K562 (cell line): Measurements from ENCODE around the gene TMC1. TPM values are rescaled to one million over a fixed set of nuclear protein-coding genes. Genes with fewer than 3 reads are reported as not detected.

Experiments used
- AFF4 ChIP-seq: sonication (generic); formaldehyde crosslinking; IDR thresholded peaks from 2 replicates; pipeline ENCODE4 v1.8.0; 2023; ENCODE audit warnings: mild to moderate bottlenecking, missing genetic modification reagents
- EGR1 ChIP-seq: fragments of 450-650 bp; conservative IDR thresholded peaks from 2 replicates; pipeline ENCODE4 v1.6.1; 2017; ENCODE audit warnings: mild to moderate bottlenecking
- HMG20B ChIP-seq: fragments of 250-450 bp; sonication (Bioruptor Pico); IDR thresholded peaks from 2 replicates; pipeline ENCODE4 v1.5.0; 2021; ENCODE audit warnings: mild to moderate bottlenecking
- MAFK ChIP-seq: IDR thresholded peaks from 2 replicates; pipeline ENCODE4 v1.6.1; 2011; ENCODE audit warnings: low read length, improper control_type of control experiment
- MYBL2 ChIP-seq, 2 experiments: fragments of 450-650 bp in 1 of 2; sonication (generic) in 1 of 2; formaldehyde crosslinking in 1 of 2; IDR thresholded peaks; 2 replicates each; pipeline versions ENCODE4 v1.6.1 to v1.8.1; 2017 to 2022; ENCODE audit warnings: borderline replicate concordance in 1 of 2, inconsistent platforms in 1 of 2, low read depth in 1 of 2, mild to moderate bottlenecking in 1 of 2, missing genetic modification reagents in 1 of 2, moderate library complexity in 1 of 2
- NCOA2 ChIP-seq, 2 experiments: fragments of 450-650 bp; IDR thresholded peaks; 2 replicates each; pipeline ENCODE4 v1.6.1; 2018; ENCODE audit warnings: mild to moderate bottlenecking in 2 of 2, moderate library complexity in 1 of 2; ENCODE audit not compliant: partially characterized antibody in 2 of 2
- ZNF121 ChIP-seq: sonication (generic); formaldehyde crosslinking; conservative IDR thresholded peaks from 2 replicates; pipeline ENCODE4 v1.8.0; 2022; ENCODE audit warnings: missing genetic modification reagents
- polyA plus RNA-seq, 8 experiments: library from polyadenylated mRNA; depleted of rRNA in 4 of 8; stranded (reverse) in 5 of 8; unstranded in 3 of 8; fragments of >200 nt; fragmentation: Nextera tagmentation in 2 of 8; fragmentation: Illumina TruSeq in 1 of 8; extraction: Ambion mirVana in 2 of 8; extraction: Trizol in 1 of 8; gene quantifications; 2 replicates each; pipeline versions ENCODE4 v1.2.1 to v1.2.3, GENCODE V29; 2011 to 2014; ENCODE audit warnings: inconsistent platforms in 1 of 8, missing spikeins in 1 of 8
- total RNA-seq, 7 experiments: library from RNA; depleted of rRNA in 6 of 7; stranded (reverse); fragments of >200 nt in 6 of 7; fragmentation: Illumina TruSeq in 2 of 7; extraction: Trizol in 2 of 7; gene quantifications; 2 replicates each; pipeline versions ENCODE4 v1.2.1 to v1.2.3, GENCODE V29; 2011 to 2021; ENCODE audit warnings: low replicate concordance in 1 of 7

The TMC1 gene
- total and polyA plus RNA-seq, 9 of the 15 experiments (the other 6 are each of a cell fraction or from before 2014, with no cell fraction given): 0.10 to 0.15 TPM; not detected in 7

- TF ChIP-seq AFF4 (CRISPR knock-in tag) (no peak), MYBL2 (IDR thresholded peaks at IDR 0.05; ENCODE audit: low read depth) (no peak), MYBL2 (CRISPR knock-in tag; IDR thresholded peaks at IDR 0.05; ENCODE audit: borderline replicate concordance) (no peak), ZNF121 (CRISPR knock-in tag) (peak; percentile 79), MAFK (peak; percentile 6; the same call in 1 of the 2 replicates), EGR1 (peak; percentile 31; the same call in 1 of the 2 replicates), NCOA2 (IDR thresholded peaks at IDR 0.05; ENCODE audit: partially characterized antibody in 2 of 2) (no peak), HMG20B (CRISPR knock-in tag) (no peak)
Measured at GRCh38 chr9:72477930-72478518, 43.4 kb upstream of the TMC1 start (continued).
